Type B pancreatic cell (in vitro differentiated cells): Measurements from ENCODE around the gene PCBP2. TPM values are rescaled to one million over a fixed set of nuclear protein-coding genes. Genes with fewer than 3 reads are reported as not detected.
A peak's percentile ranks its signal among the peaks of the same experiment; 100 is the strongest.
"Not testable (repeated sequence)": the region's sequence is repeated elsewhere in the genome, so short reads cannot be mapped to it uniquely, and the experiment has no call there.

Experiments used
- DNase-seq: peaks from one replicate; pipeline ENCODE4 v3.0.0; 2021; ENCODE audit warnings: mixed read lengths; ENCODE audit not compliant: unreplicated experiment; ENCODE audit errors: extremely low spot score
- H3K27ac Mint-ChIP-seq: 2 replicates; pipeline ENCODE4 v1.8.0; 2021; ENCODE audit warnings: mild to moderate bottlenecking, mixed read lengths
- H3K27me3 Mint-ChIP-seq: 2 replicates; pipeline ENCODE4 v1.8.0; 2021; ENCODE audit warnings: mixed read lengths
- H3K36me3 Mint-ChIP-seq: 2 replicates; pipeline ENCODE4 v1.8.0; 2021; ENCODE audit warnings: mixed read lengths
- H3K4me1 Mint-ChIP-seq: one replicate; pipeline ENCODE4 v1.8.0; 2021; ENCODE audit warnings: mixed read lengths; ENCODE audit not compliant: unreplicated experiment
- H3K4me3 Mint-ChIP-seq: 2 replicates; pipeline ENCODE4 v1.8.0; 2021; ENCODE audit warnings: mild to moderate bottlenecking, mixed read lengths
- H3K9me3 Mint-ChIP-seq: 2 replicates; pipeline ENCODE4 v1.8.0; 2021; ENCODE audit warnings: mixed read lengths
- total RNA-seq: library from RNA; stranded (reverse); gene quantifications from 2 replicates; pipeline ENCODE4 v1.2.1, GENCODE V29; 2021; ENCODE audit warnings: low replicate concordance
- TF ChIP-seq, protein P1 (sequence below): fragments of 200-600 bp; sonication (generic); conservative IDR thresholded peaks from 2 replicates; pipeline ENCODE4 v1.5.0; 2021; ENCODE audit warnings: antibody characterized with exemption, mild to moderate bottlenecking

PCBP2 gene
- total RNA-seq, 1 donor from 2014 or later = 1,222 TPM

DNA sequence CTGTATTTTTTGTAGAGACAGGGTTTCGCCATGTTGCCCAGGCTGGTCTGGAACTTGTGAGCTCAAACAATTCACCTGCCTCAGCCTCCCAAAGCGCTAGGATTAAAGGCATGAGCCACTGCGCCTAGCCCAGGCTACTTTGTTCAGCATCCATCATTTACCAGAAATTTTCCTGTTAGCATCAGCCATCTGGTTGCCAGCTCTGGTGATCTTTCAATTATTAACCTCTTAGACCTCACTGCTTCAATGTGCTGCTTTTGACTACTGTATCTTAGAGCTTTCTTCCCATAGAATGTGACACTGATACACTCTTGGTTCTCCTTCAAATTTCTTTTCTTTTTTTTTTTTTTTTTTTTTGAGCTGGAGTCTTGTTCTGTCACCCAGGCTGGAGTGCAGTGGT lies 33.7 kb upstream of the PCBP2 start:
- Mint-ChIP-seq H3K36me3 (peaks cover 4% of the 10 kb centered on the region), H3K9me3 (no peaks in the 10 kb centered on the region), H3K4me3 (no peak overlapping the region), H3K27ac (peak overlapping the region; percentile 59), H3K27me3 (no peaks in the 10 kb centered on the region), H3K4me1 (peaks cover 33% of the 10 kb centered on the region)
- DNase-seq = no peak
- TF ChIP-seq, protein P1, sequence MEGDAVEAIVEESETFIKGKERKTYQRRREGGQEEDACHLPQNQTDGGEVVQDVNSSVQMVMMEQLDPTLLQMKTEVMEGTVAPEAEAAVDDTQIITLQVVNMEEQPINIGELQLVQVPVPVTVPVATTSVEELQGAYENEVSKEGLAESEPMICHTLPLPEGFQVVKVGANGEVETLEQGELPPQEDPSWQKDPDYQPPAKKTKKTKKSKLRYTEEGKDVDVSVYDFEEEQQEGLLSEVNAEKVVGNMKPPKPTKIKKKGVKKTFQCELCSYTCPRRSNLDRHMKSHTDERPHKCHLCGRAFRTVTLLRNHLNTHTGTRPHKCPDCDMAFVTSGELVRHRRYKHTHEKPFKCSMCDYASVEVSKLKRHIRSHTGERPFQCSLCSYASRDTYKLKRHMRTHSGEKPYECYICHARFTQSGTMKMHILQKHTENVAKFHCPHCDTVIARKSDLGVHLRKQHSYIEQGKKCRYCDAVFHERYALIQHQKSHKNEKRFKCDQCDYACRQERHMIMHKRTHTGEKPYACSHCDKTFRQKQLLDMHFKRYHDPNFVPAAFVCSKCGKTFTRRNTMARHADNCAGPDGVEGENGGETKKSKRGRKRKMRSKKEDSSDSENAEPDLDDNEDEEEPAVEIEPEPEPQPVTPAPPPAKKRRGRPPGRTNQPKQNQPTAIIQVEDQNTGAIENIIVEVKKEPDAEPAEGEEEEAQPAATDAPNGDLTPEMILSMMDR = no peak

DNA sequence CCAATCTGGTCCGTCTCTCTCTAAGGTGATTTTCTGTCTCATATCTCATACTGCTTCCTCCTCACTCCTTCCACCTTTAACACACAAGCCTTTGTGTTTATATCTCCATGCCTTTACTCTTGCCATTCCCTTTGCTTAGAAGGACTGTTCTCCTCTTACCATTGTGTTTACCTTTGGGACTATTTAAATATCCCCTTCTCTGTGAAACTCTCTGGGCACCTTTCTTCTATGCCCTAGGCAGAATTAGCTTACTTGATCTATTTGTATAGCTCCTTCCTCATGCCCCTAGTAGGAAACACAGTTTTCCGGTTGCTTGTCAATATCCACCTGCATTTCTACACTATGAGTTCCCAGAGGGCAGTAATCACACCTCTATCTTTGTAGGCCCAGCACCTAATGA lies 32.1 kb upstream of the PCBP2 start:
- Mint-ChIP-seq H3K36me3 (no peaks in the 10 kb centered on the region), H3K27me3 (no peaks in the 10 kb centered on the region), H3K4me3 (no peak overlapping the region), H3K27ac (peak overlapping the region; percentile 19), H3K9me3 (no peaks in the 10 kb centered on the region), H3K4me1 (peaks cover 33% of the 10 kb centered on the region)
- DNase-seq = no peak
- TF ChIP-seq, protein P1 = no peak

DNA sequence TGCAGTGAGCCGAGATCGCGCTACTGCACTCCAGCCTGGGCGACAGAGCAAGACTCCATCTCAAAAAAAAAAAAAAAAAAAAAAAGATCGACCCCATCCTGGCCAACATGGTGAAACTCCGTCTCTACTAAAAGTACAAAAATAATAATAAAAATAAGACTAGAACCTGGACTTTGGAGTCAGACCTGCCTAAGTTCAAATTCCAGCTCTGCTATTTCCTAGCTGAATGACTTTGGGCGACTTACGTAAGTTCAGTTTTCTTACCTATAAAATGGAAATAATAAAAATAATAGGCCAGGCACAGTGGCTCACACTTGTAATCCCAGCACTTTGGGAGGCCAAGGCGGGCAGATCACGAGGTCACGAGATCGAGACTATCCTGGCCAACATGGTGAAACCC lies 29.7 kb upstream of the PCBP2 start:
- H3K27ac Mint-ChIP-seq, H3K36me3 Mint-ChIP-seq, H3K27me3 Mint-ChIP-seq: not testable (repeated sequence)

GRCh38 chr12:53423597-53423996 lies 28.3 kb upstream of the PCBP2 start, which contains the start of gene AMHR2:
TSS of gene AMHR2 (plus strand) at chr12:53423855. CDS start at chr12:53423935, 80 bp downstream.
- TF ChIP-seq, protein P1 = no peak
- H3K27ac Mint-ChIP-seq = no peak within 1 kb of the TSS
- H3K27me3 Mint-ChIP-seq = no peaks in the 10 kb centered on the region
- H3K4me1 Mint-ChIP-seq = peaks cover 34% of the 10 kb centered on the region
- DNase-seq = no peak
- H3K9me3 Mint-ChIP-seq = no peaks in the 10 kb centered on the region
- H3K36me3 Mint-ChIP-seq = no peaks in the 10 kb centered on the region
- H3K4me3 Mint-ChIP-seq = no peak within 1 kb of the TSS

More for the DNA sequence above, 29.7 kb upstream of the PCBP2 start:
- not testable (repeated sequence) for H3K4me3 Mint-ChIP-seq, H3K9me3 Mint-ChIP-seq, DNase-seq
- peaks cover 24% of the 10 kb centered on the region for H3K4me1 Mint-ChIP-seq

- no peak overlapping the region for H3K27ac Mint-ChIP-seq
- H3K9me3 Mint-ChIP-seq = no peaks in the 10 kb centered on the region
- no peaks in the 10 kb centered on the region for H3K27me3 Mint-ChIP-seq
- DNase-seq = no peak
- no peak overlapping the region for H3K4me3 Mint-ChIP-seq
- H3K4me1 Mint-ChIP-seq = peaks cover 25% of the 10 kb centered on the region
- TF ChIP-seq, protein P1 = no peak
- no peaks in the 10 kb centered on the region for H3K36me3 Mint-ChIP-seq
These were observed 27.0 kb upstream of the PCBP2 start for GRCh38 chr12:53424626-53425514.

DNA sequence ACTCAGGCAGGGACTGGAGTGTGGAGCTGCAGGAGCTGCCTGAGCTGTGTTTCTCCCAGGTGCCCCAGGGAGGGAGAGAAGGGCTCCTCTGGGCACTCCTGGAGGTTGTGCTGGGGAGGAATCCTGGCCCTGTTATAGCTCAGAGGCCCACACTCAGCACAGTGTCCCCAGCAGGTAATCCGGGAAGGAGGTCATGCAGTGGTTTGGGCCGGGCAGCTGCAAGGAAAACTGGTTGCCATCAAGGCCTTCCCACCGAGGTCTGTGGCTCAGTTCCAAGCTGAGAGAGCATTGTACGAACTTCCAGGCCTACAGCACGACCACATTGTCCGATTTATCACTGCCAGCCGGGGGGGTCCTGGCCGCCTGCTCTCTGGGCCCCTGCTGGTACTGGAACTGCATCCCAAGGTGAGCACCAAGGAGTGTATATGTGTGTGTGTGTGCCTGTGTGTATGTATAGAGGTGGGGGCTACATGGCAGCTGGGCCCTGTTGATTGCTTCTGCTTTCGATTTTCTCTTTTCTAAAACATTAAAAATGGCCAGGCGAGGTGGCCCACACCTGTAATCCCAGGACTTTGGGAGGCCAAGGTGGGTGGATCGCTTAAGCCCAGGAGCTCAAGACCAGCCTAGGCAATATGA lies 26.3 kb upstream of the PCBP2 start:
- H3K9me3 Mint-ChIP-seq = no peaks in the 10 kb centered on the region
- DNase-seq = no peak

More for the DNA sequence above, 26.3 kb upstream of the PCBP2 start:
- no peak overlapping the region for H3K27ac Mint-ChIP-seq
- no peaks in the 10 kb centered on the region for H3K36me3 Mint-ChIP-seq
- peaks cover 23% of the 10 kb centered on the region for H3K4me1 Mint-ChIP-seq
- H3K4me3 Mint-ChIP-seq = no peak overlapping the region
- no peaks in the 10 kb centered on the region for H3K27me3 Mint-ChIP-seq
- TF ChIP-seq, protein P1 = no peak
